ENCODE measurements around the gene NUMBL.

The NUMBL gene

GRCh38 chr19:40723661-40724254 lies 33.3 kb upstream of the NUMBL start:
- H3K27ac ChIP-seq, result no peak overlapping the region
- TF ChIP-seq CTCF (IDR thresholded peaks at IDR 0.05), result no peak
- H3K4me3 ChIP-seq (ENCODE audit: low read depth in 1 of 2, low read length in 1 of 2), result no peak overlapping the region
- no peaks in the 10 kb centered on the region for H3K27me3 ChIP-seq
- peaks cover 46% of the 10 kb centered on the region for H3K36me3 ChIP-seq
- H3K9me3 ChIP-seq, result no peaks in the 10 kb centered on the region
- H3K4me1 ChIP-seq (ENCODE audit: control insufficient read depth in 1 of 2, insufficient read depth in 1 of 2, low read depth in 1 of 2, low read length in 1 of 2), result peaks cover 21 to 23% of the 10 kb centered on the region in 2 experiments

- no peak overlapping the region for H3K4me3 ChIP-seq (ENCODE audit: low read depth in 1 of 2, low read length in 1 of 2)
- no peaks in the 10 kb centered on the region for H3K27me3 ChIP-seq
- peaks cover 37 to 38% of the 10 kb centered on the region in 2 experiments for H3K4me1 ChIP-seq (ENCODE audit: control insufficient read depth in 1 of 2, insufficient read depth in 1 of 2, low read depth in 1 of 2, low read length in 1 of 2)
- no peak overlapping the region for H3K27ac ChIP-seq
- TF ChIP-seq CTCF (IDR thresholded peaks at IDR 0.05), result no peak
- H3K36me3 ChIP-seq, result peaks cover 32% of the 10 kb centered on the region
- no peaks in the 10 kb centered on the region for H3K9me3 ChIP-seq
Measured at GRCh38 chr19:40721936-40722661, 31.6 kb upstream of the NUMBL start.

- Histone ChIP-seq H3K36me3 (peaks cover 24% of the 10 kb centered on the region), H3K27ac (peak overlapping the region; percentile 52), H3K4me3 (ENCODE audit: low read depth in 1 of 2, low read length in 1 of 2) (no peak overlapping the region), H3K27me3 (no peaks in the 10 kb centered on the region), H3K9me3 (no peaks in the 10 kb centered on the region), H3K4me1 (ENCODE audit: control insufficient read depth in 1 of 2, insufficient read depth in 1 of 2, low read depth in 1 of 2, low read length in 1 of 2) (peaks cover 41 to 43% of the 10 kb centered on the region in 2 experiments)
- TF ChIP-seq CTCF (IDR thresholded peaks at IDR 0.05), result no peak
Measured at GRCh38 chr19:40721140-40721486, 30.7 kb upstream of the NUMBL start.

- Histone ChIP-seq H3K27me3 (no peaks in the 10 kb centered on the region), H3K27ac (peak overlapping the region; percentile 92), H3K4me3 (ENCODE audit: low read depth in 1 of 2, low read length in 1 of 2) (no peak overlapping the region), H3K4me1 (ENCODE audit: control insufficient read depth in 1 of 2, insufficient read depth in 1 of 2, low read depth in 1 of 2, low read length in 1 of 2) (peaks cover 56 to 57% of the 10 kb centered on the region in 2 experiments), H3K9me3 (no peaks in the 10 kb centered on the region), H3K36me3 (peaks cover 14% of the 10 kb centered on the region)
- no peak for TF ChIP-seq CTCF (IDR thresholded peaks at IDR 0.05)
Measured at GRCh38 chr19:40719414-40719894, 29.0 kb upstream of the NUMBL start.

- no peak for TF ChIP-seq CTCF (IDR thresholded peaks at IDR 0.05)
- H3K27ac ChIP-seq, result peak overlapping the region; percentile 92
- H3K27me3 ChIP-seq, result no peaks in the 10 kb centered on the region
- H3K9me3 ChIP-seq, result no peaks in the 10 kb centered on the region
- H3K4me1 ChIP-seq (ENCODE audit: control insufficient read depth in 1 of 2, insufficient read depth in 1 of 2, low read depth in 1 of 2, low read length in 1 of 2), result peaks cover 61 to 62% of the 10 kb centered on the region in 2 experiments
- peak overlapping the region in 1 of 2 experiments; percentile 93 for H3K4me3 ChIP-seq (ENCODE audit: low read depth in 1 of 2, low read length in 1 of 2)
- H3K36me3 ChIP-seq, result peaks cover 10% of the 10 kb centered on the region
Measured at GRCh38 chr19:40718774-40719391, 28.4 kb upstream of the NUMBL start.
